ENCODE measurements around the gene STK10. TPM values are rescaled to one million over a fixed set of nuclear protein-coding genes. Genes with fewer than 3 reads are reported as not detected.

The STK10 gene
- total RNA-seq (20.8 TPM), polyA plus RNA-seq (10.6 TPM)

DNA sequence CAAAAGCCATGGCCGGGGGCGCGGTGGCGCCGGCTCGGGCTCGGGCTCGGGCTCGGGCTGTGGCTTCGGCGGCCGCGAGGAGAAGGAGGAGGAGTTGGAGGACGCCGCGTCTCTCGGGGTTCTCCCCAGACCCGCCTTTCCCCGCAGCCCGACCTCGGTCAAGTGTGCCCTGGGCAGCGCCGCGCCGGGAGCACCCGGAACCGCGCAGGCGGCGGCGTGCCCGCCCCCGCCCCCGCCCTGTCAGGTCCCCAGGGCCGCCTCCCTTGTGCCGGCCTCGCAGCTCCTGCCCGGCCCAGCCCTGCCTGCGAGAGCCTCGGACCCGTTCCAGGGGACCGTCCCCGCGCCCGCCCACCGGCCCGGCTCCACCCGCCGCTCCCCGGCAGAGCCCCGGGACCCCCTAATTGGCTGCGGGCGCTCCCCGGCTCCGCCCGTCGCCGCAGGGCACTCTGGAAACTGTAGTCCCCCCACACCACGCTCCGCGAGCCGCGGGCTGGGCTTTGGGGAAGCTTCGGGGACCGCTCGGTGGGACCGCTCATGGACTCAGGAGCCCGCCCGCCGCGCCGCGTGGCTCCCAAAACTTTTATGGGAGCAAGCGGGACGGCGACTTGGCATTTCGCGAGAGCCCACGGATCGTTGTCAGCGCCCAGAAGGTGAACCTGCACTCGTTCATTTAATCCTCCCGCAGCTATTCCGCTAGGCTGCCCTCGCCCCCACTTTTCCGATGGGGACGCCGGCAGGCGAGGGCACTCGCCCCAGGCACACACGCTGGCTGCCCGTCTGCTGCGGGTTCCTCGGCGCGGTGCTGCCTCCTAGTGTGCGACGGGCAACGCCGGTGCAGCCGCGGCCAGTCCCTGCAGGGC lies at the start of gene STK10:
STK10 (minus strand) TSS at position 192 of the 860 bp plus-strand sequence; CDS start at position 10, 182 bp downstream.
- Histone ChIP-seq H3K27ac (ENCODE audit: low read depth) (peak within 1 kb of the TSS; percentile 77), H3K4me3 (ENCODE audit: low read depth, low read length) (peak within 1 kb of the TSS; percentile 85), H3K4me1 (ENCODE audit: insufficient read depth) (no peaks in the 10 kb centered on the region), H3K36me3 (ENCODE audit: insufficient read depth) (no peaks in the 10 kb centered on the region)
- WGBS, result under 1% methylated on average over 101 of the region's 102 CpGs
- peak; percentile 69 for DNase-seq (ENCODE audit: extremely low spot score)

DNA sequence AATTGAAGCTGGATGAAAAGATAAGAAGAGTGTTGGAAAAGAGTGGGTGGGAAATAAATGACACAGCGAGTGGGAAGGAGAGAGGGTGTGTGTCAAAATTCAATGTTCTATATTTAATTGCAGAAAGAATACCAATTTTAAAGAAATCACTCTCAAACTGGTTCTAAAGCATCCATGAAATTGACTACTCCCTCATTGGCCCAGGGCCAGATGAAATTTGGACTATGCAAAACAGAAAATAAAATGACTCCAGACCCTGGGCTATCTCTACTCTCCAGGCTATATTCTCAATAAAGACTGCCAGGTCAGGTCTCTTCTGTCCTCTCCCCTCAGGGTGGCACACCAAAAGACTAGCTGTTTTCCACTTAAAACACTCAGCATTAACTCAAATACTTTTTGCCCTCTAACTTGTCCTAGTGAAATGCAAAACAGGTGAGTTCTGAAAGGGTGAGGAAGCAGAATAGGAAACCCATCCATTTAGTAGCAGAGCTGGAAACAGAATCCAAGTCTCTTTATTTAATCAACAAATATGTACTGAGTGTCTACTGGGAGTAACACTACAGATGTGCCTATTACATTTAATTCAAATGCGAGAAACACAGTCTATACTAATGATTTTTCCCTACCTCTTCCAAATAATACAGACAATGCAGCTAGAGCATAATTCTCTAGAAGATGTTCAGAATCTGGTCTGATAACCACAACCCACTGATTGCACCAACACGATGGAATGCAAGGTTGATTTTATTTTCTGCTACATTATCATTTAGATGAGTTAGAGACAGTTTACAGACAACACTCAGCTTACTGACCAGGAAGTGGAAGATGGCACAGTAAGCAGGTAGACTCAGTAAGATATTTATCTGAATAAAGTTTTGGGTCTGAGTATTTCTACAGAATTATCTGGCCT lies 48.1 kb upstream of the STK10 start:
- H3K36me3 ChIP-seq (ENCODE audit: insufficient read depth), result no peaks in the 10 kb centered on the region
- H3K4me3 ChIP-seq (ENCODE audit: low read depth, low read length), result no peak overlapping the region
- no peaks in the 10 kb centered on the region for H3K4me1 ChIP-seq (ENCODE audit: insufficient read depth)
- no peak for DNase-seq (ENCODE audit: extremely low spot score)
- no peak overlapping the region for H3K27ac ChIP-seq (ENCODE audit: low read depth)
- WGBS, result 82% methylated on average over 3 of the region's 3 CpGs

GRCh38 chr5:172235132-172235780 lies 47.2 kb upstream of the STK10 start:
- H3K36me3 ChIP-seq (ENCODE audit: insufficient read depth), result no peaks in the 10 kb centered on the region
- H3K27ac ChIP-seq (ENCODE audit: low read depth), result peak overlapping the region; percentile 5
- no peaks in the 10 kb centered on the region for H3K4me1 ChIP-seq (ENCODE audit: insufficient read depth)
- DNase-seq (ENCODE audit: extremely low spot score), result no peak
- WGBS, result 37% methylated on average over 4 of the region's 4 CpGs
- H3K4me3 ChIP-seq (ENCODE audit: low read depth, low read length), result no peak overlapping the region

GRCh38 chr5:172234031-172234430 lies 46.0 kb upstream of the STK10 start:
- no peak overlapping the region for H3K4me3 ChIP-seq (ENCODE audit: low read depth, low read length)
- no peak for DNase-seq (ENCODE audit: extremely low spot score)
- no peaks in the 10 kb centered on the region for H3K4me1 ChIP-seq (ENCODE audit: insufficient read depth)
- no peaks in the 10 kb centered on the region for H3K36me3 ChIP-seq (ENCODE audit: insufficient read depth)
- H3K27ac ChIP-seq (ENCODE audit: low read depth), result no peak overlapping the region
- 95% methylated on average over 4 of the region's 4 CpGs for WGBS

DNA sequence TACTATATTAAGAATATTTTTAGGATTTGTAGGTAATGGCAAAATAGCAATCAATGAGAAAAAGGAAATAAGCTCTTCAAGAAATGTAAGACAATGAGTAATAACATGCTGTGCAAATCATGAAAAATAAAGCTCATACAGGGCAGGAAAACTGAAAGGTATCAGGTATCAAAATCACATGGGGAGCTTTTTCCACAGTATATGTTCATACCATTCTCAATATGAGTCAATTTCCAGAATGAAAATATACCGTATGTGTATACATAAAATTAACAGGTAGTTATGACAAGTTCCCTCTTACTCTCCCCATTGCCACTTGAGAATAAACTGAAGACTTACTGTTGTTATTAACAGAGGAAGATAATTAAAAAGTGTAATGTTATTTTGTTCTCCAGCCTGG lies 41.9 kb upstream of the STK10 start:
- no peak for DNase-seq (ENCODE audit: extremely low spot score)
- Histone ChIP-seq H3K4me1 (ENCODE audit: insufficient read depth) (no peaks in the 10 kb centered on the region), H3K4me3 (ENCODE audit: low read depth, low read length) (no peak overlapping the region), H3K36me3 (ENCODE audit: insufficient read depth) (no peaks in the 10 kb centered on the region), H3K27ac (ENCODE audit: low read depth) (no peak overlapping the region)
- WGBS, result 91% methylated on average over 1 of the region's 1 CpG

- H3K4me3 ChIP-seq (ENCODE audit: low read depth, low read length), result no peak overlapping the region
- H3K27ac ChIP-seq (ENCODE audit: low read depth), result no peak overlapping the region
- no peaks in the 10 kb centered on the region for H3K36me3 ChIP-seq (ENCODE audit: insufficient read depth)
- no peaks in the 10 kb centered on the region for H3K4me1 ChIP-seq (ENCODE audit: insufficient read depth)
- DNase-seq (ENCODE audit: extremely low spot score), result no peak
- WGBS, result 93% methylated on average over 1 of the region's 1 CpG
These were observed 37.0 kb upstream of the STK10 start for GRCh38 chr5:172224996-172225395.

GRCh38 chr5:172223901-172224873 lies 36.2 kb upstream of the STK10 start:
- no peak overlapping the region for H3K27ac ChIP-seq (ENCODE audit: low read depth)
- WGBS, result 87% methylated on average over 10 of the region's 10 CpGs
- no peaks in the 10 kb centered on the region for H3K36me3 ChIP-seq (ENCODE audit: insufficient read depth)
- no peak overlapping the region for H3K4me3 ChIP-seq (ENCODE audit: low read depth, low read length)
- no peak for DNase-seq (ENCODE audit: extremely low spot score)
- H3K4me1 ChIP-seq (ENCODE audit: insufficient read depth), result no peaks in the 10 kb centered on the region

DNA sequence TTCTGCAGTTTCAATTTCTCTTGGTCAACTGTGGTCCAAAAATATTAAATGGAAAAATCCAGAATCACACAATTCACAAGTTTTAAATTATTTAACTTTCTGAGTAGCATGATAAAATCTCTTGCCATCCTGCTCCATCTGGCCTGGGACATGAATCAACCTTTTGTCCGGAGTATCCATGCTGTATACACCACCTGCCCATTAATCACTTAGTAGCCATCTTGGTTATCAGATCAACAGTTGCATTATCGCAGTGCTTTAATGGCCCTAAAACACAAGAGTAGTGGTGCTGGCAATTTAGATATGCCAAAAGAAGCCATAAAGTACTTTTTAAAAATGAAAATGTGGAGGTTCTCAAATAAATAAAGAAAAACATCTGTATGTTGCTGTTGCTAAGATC lies 31.3 kb upstream of the STK10 start:
- Histone ChIP-seq H3K27ac (ENCODE audit: low read depth) (no peak overlapping the region), H3K4me3 (ENCODE audit: low read depth, low read length) (no peak overlapping the region), H3K4me1 (ENCODE audit: insufficient read depth) (no peaks in the 10 kb centered on the region), H3K36me3 (ENCODE audit: insufficient read depth) (no peaks in the 10 kb centered on the region)
- WGBS, result 70% methylated on average over 2 of the region's 2 CpGs
- no peak for DNase-seq (ENCODE audit: extremely low spot score)

DNA sequence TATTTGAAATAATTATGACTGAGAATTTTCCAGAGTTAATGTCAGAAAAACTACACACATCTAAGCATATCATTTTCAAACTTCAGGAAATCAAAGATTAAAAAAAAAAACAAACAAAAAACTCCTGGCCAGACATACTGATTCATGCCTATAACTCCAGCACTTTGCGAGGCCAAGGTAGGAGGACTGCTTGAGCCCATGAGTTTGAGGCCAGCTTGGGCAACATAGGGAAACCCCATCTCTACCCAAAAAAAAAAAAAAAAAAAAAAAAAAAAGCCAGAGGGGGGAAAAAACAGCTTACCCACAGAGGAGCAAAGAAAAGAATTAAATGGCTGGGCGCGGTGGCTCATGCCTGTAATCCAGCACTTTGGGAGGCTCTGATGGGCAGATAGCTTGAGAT lies 28.3 kb upstream of the STK10 start:
- Histone ChIP-seq H3K4me3 (ENCODE audit: low read depth, low read length) (no peak overlapping the region), H3K4me1 (ENCODE audit: insufficient read depth) (no peaks in the 10 kb centered on the region), H3K36me3 (ENCODE audit: insufficient read depth) (no peaks in the 10 kb centered on the region), H3K27ac (ENCODE audit: low read depth) (no peak overlapping the region)
- no peak for DNase-seq (ENCODE audit: extremely low spot score)
- WGBS, result 85% methylated on average over 3 of the region's 3 CpGs

DNA sequence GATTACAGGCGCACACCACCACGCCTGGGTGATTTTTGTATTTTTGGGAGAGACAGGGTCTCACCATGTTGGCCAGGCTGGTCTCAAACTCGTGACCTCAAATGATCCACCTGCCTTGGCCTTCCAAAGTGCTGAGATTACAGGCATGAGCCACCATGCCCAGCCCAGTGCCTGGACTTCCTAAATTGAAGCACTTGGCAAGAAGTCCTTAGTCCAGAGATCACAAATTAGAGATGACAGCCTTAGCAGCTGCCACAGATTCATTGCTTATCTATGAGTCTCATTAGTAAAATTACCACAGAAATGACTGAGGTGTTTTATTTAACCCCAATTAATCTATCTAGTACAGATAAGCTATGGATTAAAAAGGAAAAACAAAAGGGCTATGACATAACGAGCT lies 25.1 kb upstream of the STK10 start:
- Histone ChIP-seq H3K4me1 (ENCODE audit: insufficient read depth) (no peaks in the 10 kb centered on the region), H3K4me3 (ENCODE audit: low read depth, low read length) (no peak overlapping the region), H3K36me3 (ENCODE audit: insufficient read depth) (peaks cover 2% of the 10 kb centered on the region), H3K27ac (ENCODE audit: low read depth) (no peak overlapping the region)
- DNase-seq (ENCODE audit: extremely low spot score), result no peak
- WGBS, result 89% methylated on average over 4 of the region's 4 CpGs

GRCh38 chr5:172211676-172212075 lies 23.7 kb upstream of the STK10 start:
- Histone ChIP-seq H3K36me3 (ENCODE audit: insufficient read depth) (peaks cover 2% of the 10 kb centered on the region), H3K4me1 (ENCODE audit: insufficient read depth) (no peaks in the 10 kb centered on the region), H3K4me3 (ENCODE audit: low read depth, low read length) (no peak overlapping the region), H3K27ac (ENCODE audit: low read depth) (no peak overlapping the region)
- DNase-seq (ENCODE audit: extremely low spot score), result no peak
- 93% methylated on average over 8 of the region's 8 CpGs for WGBS

DNA sequence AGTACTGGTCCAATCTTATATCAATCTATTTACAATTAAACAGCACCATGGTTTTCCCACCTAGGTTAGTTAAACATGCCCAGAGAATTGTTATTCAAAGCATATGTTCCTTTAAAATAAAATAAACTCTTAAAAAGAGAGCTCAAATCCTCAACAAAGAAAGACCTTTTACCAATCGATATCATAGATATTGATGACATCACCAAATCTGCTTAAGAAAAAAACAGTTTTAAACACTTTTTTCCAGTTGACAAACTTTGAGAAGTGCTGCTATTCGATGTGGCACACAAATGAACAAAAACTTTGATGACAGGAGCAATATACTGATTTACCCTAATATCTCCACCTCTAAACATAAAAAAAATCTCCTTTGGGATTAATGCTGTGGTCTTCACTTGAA lies 21.7 kb upstream of the STK10 start:
- 97% methylated on average over 2 of the region's 2 CpGs for WGBS
- no peak for DNase-seq (ENCODE audit: extremely low spot score)
- H3K36me3 ChIP-seq (ENCODE audit: insufficient read depth), result peaks cover 2% of the 10 kb centered on the region
- H3K27ac ChIP-seq (ENCODE audit: low read depth), result no peak overlapping the region
- H3K4me1 ChIP-seq (ENCODE audit: insufficient read depth), result no peaks in the 10 kb centered on the region
- H3K4me3 ChIP-seq (ENCODE audit: low read depth, low read length), result no peak overlapping the region

Measured in urinary bladder (tissue), 4 donors.